Measurements from ENCODE around the gene GIT2.

- TF ChIP-seq POLR2A (IDR thresholded peaks at IDR 0.05; ENCODE audit: low read length) (peak; percentile 47), GATA1 (IDR thresholded peaks at IDR 0.05; ENCODE audit: low read depth, low read length) (no peak)
These were observed 300 bp upstream of the GIT2 start for GRCh38 chr12:109996483-109996853.

All from erythroblast (primary cell).